Thymus (tissue), 11 donors: ENCODE data around the gene HYKK. TPM values are rescaled to one million over a fixed set of nuclear protein-coding genes. Genes with fewer than 3 reads are reported as not detected.
"Not testable (repeated sequence)": the region's sequence is repeated elsewhere in the genome, so short reads cannot be mapped to it uniquely, and the experiment has no call there.

Experiments used
- DNase-seq, 9 donors: peaks; one replicate each; pipeline ENCODE4 v3.0.0-alpha.2; 2013; ENCODE audit warnings: low spot score in 9 of 9, low read depth in 6 of 9, missing footprints in 1 of 9
- H3K27ac ChIP-seq, 2 donors: one replicate each; pipeline ENCODE4 v1.5.1; 2013; ENCODE audit warnings: control low read depth in 1 of 2, low read depth in 1 of 2, low read length in 1 of 2, mild to moderate bottlenecking in 1 of 2, moderate library complexity in 1 of 2
- H3K27me3 ChIP-seq, 2 donors: one replicate each; pipeline ENCODE4 v1.5.1; 2013; ENCODE audit warnings: low read length in 1 of 2; ENCODE audit not compliant: control insufficient read depth in 2 of 2, insufficient read depth in 1 of 2
- H3K36me3 ChIP-seq, 2 donors: one replicate each; pipeline ENCODE4 v1.5.1; 2013; ENCODE audit warnings: low read length in 1 of 2, mild to moderate bottlenecking in 1 of 2, moderate library complexity in 1 of 2; ENCODE audit not compliant: control insufficient read depth in 2 of 2, insufficient read depth in 2 of 2
- H3K4me1 ChIP-seq, 2 donors: one replicate each; pipeline ENCODE4 v1.5.1; 2013; ENCODE audit warnings: low read length in 2 of 2; ENCODE audit not compliant: control insufficient read depth in 2 of 2, insufficient read depth in 2 of 2
- H3K4me3 ChIP-seq, 2 donors: one replicate each; pipeline ENCODE4 v1.5.1; 2013; ENCODE audit warnings: low read length in 2 of 2, control low read depth in 1 of 2, mild to moderate bottlenecking in 1 of 2
- H3K9me3 ChIP-seq, 2 donors: one replicate each; pipeline ENCODE4 v1.5.1; 2013; ENCODE audit warnings: low read length in 1 of 2, mild to moderate bottlenecking in 1 of 2; ENCODE audit not compliant: control insufficient read depth in 2 of 2, insufficient read depth in 1 of 2
- WGBS: extraction: QIAGEN DNeasy Blood & Tissue Kit; methylation state at CpG from one replicate; pipeline ENCODE4 v1.1.7; 2013; 5-methylcytosine and 5-hydroxymethylcytosine counted together
- polyA plus RNA-seq: library from polyadenylated mRNA; stranded (reverse); fragments of 200-250 nt; gene quantifications from one replicate; pipeline ENCODE4 v1.2.3, GENCODE V29; 2013
- total RNA-seq: library from RNA; stranded (reverse); fragments of 120-200 nt; gene quantifications from one replicate; pipeline ENCODE4 v1.2.4, GENCODE V29; 2013
- donor health status: healthy.

Gene HYKK
- total and polyA plus RNA-seq, 2 donors = 2.2 to 5.3 TPM

GRCh38 chr15:78536134-78536533 lies 28.8 kb downstream of the HYKK start:
- no peak for DNase-seq
- WGBS = 96% methylated on average over 1 of the region's 1 CpG

GRCh38 chr15:78537266-78537905 lies 30.0 kb downstream of the HYKK start:
- WGBS = 95% methylated on average over 5 of the region's 5 CpGs
- H3K9me3 ChIP-seq = no peaks in the 10 kb centered on the region

More at GRCh38 chr15:78536134-78536533, 28.8 kb downstream of the HYKK start:
- H3K4me3 ChIP-seq = no peak overlapping the region
- no peaks in the 10 kb centered on the region for H3K27me3 ChIP-seq
- peaks cover 0 to 2% of the 10 kb centered on the region in 2 donors for H3K4me1 ChIP-seq
- no peaks in the 10 kb centered on the region for H3K9me3 ChIP-seq
- H3K36me3 ChIP-seq = no peaks in the 10 kb centered on the region
- no peak overlapping the region for H3K27ac ChIP-seq

DNA sequence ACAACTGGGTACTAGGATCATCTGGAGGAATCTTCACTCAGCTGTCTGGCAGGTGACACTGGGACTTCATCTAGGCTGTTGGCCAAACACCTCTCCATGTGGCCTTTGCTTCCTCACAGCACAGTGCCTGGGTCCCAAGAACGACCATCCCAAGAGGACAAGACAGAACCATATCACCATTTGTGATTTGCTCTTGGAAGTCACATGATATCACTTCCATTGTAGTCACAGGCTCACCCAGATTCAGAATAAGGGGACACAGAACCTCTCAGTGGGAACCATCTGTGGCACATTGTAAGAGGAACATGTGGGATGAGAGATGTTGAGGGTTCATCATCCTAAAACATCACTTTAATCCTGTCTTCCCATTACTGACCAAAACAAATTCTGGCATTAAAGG lies 31.0 kb downstream of the HYKK start:
- no peaks in the 10 kb centered on the region for H3K9me3 ChIP-seq
- H3K4me3 ChIP-seq = no peak overlapping the region
- no peak overlapping the region for H3K27ac ChIP-seq
- WGBS = 89% methylated on average over 1 of the region's 1 CpG
- no peaks in the 10 kb centered on the region for H3K27me3 ChIP-seq
- H3K4me1 ChIP-seq = peaks cover 4 to 5% of the 10 kb centered on the region in 2 donors
- DNase-seq = no peak
- peaks cover 3 to 13% of the 10 kb centered on the region in 2 donors for H3K36me3 ChIP-seq

More at GRCh38 chr15:78537266-78537905, 30.0 kb downstream of the HYKK start:
- no peak overlapping the region for H3K4me3 ChIP-seq
- peaks cover 2 to 4% of the 10 kb centered on the region in 2 donors for H3K4me1 ChIP-seq
- no peaks in the 10 kb centered on the region for H3K27me3 ChIP-seq
- no peak overlapping the region for H3K27ac ChIP-seq
- DNase-seq = no peak
- H3K36me3 ChIP-seq = peaks cover 0 to 3% of the 10 kb centered on the region in 2 donors

GRCh38 chr15:78539464-78540140 lies 32.2 kb downstream of the HYKK start:
- DNase-seq = peak in 2 of 9 donors; percentile 21 to 44
- not testable (repeated sequence) for H3K4me1 ChIP-seq, H3K9me3 ChIP-seq, H3K27me3 ChIP-seq
- H3K36me3 ChIP-seq = peaks cover 3 to 20% of the 10 kb centered on the region in 2 donors
- H3K4me3 ChIP-seq = peak overlapping the region; percentile 91 to 92
- 82% methylated on average over 18 of the region's 18 CpGs for WGBS
- peak overlapping the region; percentile 94 to 97 for H3K27ac ChIP-seq

GRCh38 chr15:78540141-78540870 lies 32.9 kb downstream of the HYKK start, which contains the start of gene PSMA4:
Gene PSMA4, plus strand, starts transcription at chr15:78540444. Its CDS starts 1,484 bp downstream, at chr15:78541928.
- no peaks in the 10 kb centered on the region for H3K9me3 ChIP-seq
- H3K4me1 ChIP-seq = peaks cover 4 to 5% of the 10 kb centered on the region in 2 donors
- peak within 1 kb of the TSS; percentile 91 to 92 for H3K4me3 ChIP-seq
- no peaks in the 10 kb centered on the region for H3K27me3 ChIP-seq
- H3K36me3 ChIP-seq = peaks cover 5 to 26% of the 10 kb centered on the region in 2 donors
- DNase-seq = peak; percentile 79 to 95 (median 88)
- peak within 1 kb of the TSS; percentile 94 to 97 for H3K27ac ChIP-seq
- WGBS = under 1% methylated on average over 56 of the region's 56 CpGs

- peak in 6 of 9 donors; percentile 2 to 54 (median 24) for DNase-seq
- peak overlapping the region; percentile 91 to 92 for H3K4me3 ChIP-seq
- H3K27ac ChIP-seq = peak overlapping the region; percentile 94 to 97
- H3K36me3 ChIP-seq = peaks cover 10 to 35% of the 10 kb centered on the region in 2 donors
- no peaks in the 10 kb centered on the region for H3K27me3 ChIP-seq
- whole genome bisulfite sequencing = 5% methylated on average over 17 of the region's 17 CpGs
- no peaks in the 10 kb centered on the region for H3K9me3 ChIP-seq
- H3K4me1 ChIP-seq = peaks cover 4 to 5% of the 10 kb centered on the region in 2 donors
These were observed 33.7 kb downstream of the HYKK start for GRCh38 chr15:78540871-78541743.

DNA sequence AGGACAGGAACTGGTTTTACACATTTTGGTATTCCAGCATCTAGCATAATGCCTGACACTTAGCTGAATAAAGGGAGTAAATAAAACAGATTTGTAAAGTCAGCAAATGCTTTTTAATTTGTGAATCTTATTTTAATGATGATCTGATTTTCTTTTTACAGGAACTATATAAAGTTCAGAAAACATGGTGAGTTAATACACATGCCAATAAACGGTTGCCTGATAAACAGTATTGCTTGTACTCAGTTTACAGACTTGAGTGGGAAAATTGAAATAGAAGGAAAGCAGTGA lies 34.3 kb downstream of the HYKK start:
- peaks cover 4 to 5% of the 10 kb centered on the region in 2 donors for H3K4me1 ChIP-seq
- no peaks in the 10 kb centered on the region for H3K27me3 ChIP-seq
- H3K27ac ChIP-seq = no peak overlapping the region
- H3K36me3 ChIP-seq = peaks cover 12 to 40% of the 10 kb centered on the region in 2 donors
- 67% methylated on average over 1 of the region's 1 CpG for WGBS
- no peak for DNase-seq
- H3K9me3 ChIP-seq = no peaks in the 10 kb centered on the region
- H3K4me3 ChIP-seq = peak overlapping the region; percentile 91 to 92

DNA sequence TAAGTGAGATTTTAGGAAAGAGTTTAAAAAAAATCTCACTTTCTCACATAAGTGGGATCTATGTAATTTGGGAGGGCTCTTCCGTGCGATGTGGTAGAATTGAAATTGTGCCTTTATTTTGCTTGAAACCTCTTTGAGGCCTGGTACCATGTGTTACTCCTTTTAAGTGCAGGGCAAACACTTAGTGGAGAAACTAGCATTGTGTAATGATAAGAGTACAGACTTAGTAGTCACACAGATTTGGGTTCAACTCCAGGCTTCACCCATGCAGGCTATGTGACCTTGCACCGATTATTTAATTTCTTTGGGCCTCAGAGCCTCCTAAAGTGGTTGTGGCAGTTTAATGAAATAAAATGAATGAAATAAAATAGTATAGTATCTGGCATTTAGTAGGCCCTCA lies 35.3 kb downstream of the HYKK start:
- Histone ChIP-seq H3K27ac (no peak overlapping the region), H3K36me3 (peaks cover 16 to 48% of the 10 kb centered on the region in 2 donors), H3K27me3 (no peaks in the 10 kb centered on the region), H3K9me3 (no peaks in the 10 kb centered on the region), H3K4me3 (no peak overlapping the region), H3K4me1 (peaks cover 4 to 5% of the 10 kb centered on the region in 2 donors)
- WGBS = 97% methylated on average over 3 of the region's 3 CpGs
- DNase-seq = no peak
